ENCODE measurements around the gene PRDM8. TPM values are rescaled to one million over a fixed set of nuclear protein-coding genes. Genes with fewer than 3 reads are reported as not detected.

Gene PRDM8
- total RNA-seq, 2 experiments from 2014 or later = 3.0 to 4.3 TPM

DNA sequence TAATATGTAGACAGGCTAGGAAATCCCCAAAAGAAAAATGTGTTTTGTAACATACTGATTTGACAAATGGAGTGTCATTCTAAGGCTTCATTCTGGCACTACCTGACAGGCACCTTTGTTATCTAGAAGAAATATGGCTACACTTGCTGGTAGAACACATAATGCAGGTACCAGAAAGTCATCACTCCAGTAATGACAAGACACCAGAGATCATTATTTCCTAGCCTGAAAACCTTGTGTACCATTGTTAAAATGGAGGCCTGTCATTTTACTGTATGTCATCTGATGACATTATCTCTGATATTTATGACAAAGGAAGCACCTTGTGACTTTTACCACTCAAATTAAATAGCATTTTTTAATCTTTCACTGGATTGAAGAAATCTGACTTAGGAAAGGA lies 55.6 kb downstream of the PRDM8 start:
- ChIA-PET CTCF (no interaction called here), POLR2A (no interaction called here)
- Mint-ChIP-seq H3K36me3 (no peaks in the 10 kb centered on the region), H3K9me3 (no peaks in the 10 kb centered on the region), H3K4me3 (no peak overlapping the region), H3K27ac (no peak overlapping the region), H3K4me1 (ENCODE audit: low read depth) (no peaks in the 10 kb centered on the region), H3K27me3 (peaks cover 19% of the 10 kb centered on the region)
- no peak for DNase-seq
- intact Hi-C loops (cut with micrococcal nuclease) = no loop called here

DNA sequence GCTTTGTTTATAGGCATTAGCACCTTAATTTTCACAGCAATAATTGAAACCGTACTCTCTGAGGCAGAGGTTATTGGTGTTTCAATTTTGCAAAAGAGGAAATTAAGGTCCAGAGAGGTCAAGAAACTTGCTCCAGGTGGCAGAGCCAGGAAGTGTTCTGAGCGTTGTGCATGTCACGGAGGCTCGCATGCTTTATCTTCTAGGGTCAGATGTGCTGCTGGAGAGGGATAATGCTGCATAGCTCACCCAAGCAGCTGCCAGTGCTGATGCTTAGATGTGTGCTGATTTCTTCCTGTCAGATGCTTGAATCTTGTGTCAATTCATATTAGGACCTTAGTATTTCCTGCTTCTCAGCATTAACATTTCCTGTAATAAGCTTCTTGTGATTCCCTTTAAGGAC lies 56.2 kb downstream of the PRDM8 start:
- ChIA-PET CTCF (no interaction called here), POLR2A (no interaction called here)
- no peaks in the 10 kb centered on the region for H3K9me3 Mint-ChIP-seq
- H3K27me3 Mint-ChIP-seq = peaks cover 19% of the 10 kb centered on the region
- H3K27ac Mint-ChIP-seq = no peak overlapping the region
- no peak overlapping the region for H3K4me3 Mint-ChIP-seq
- H3K36me3 Mint-ChIP-seq = no peaks in the 10 kb centered on the region
- intact Hi-C loops (cut with micrococcal nuclease) = no loop called here
- DNase-seq = no peak
- H3K4me1 Mint-ChIP-seq (ENCODE audit: low read depth) = no peaks in the 10 kb centered on the region

Other genes starting within 250 kb of the PRDM8 start
- gene ANTXR2, start 124.3 kb upstream of the PRDM8 start, total RNA-seq = 10 to 100 TPM; 12.6 to 14.4 TPM
- not detected for gene FGF5, start 69.2 kb downstream of the PRDM8 start, total RNA-seq
- gene CFAP299, start 138.2 kb downstream of the PRDM8 start, total RNA-seq = not detected

Measured in activated CD4-positive, alpha-beta memory T cell treated with anti-CD3 and anti-CD28 coated beads for 36 hours (primary cell).